Spleen (tissue), 7 donors: Measurements from ENCODE around the gene IRF6.

Source experiments
- POLR2AphosphoS5 ChIP-seq, 3 donors: sonication (generic); formaldehyde crosslinking; IDR thresholded peaks; one replicate each; pipeline ENCODE4 v1.5.1; 2017; ENCODE audit warnings: antibody characterized with exemption in 3 of 3
- TF ChIP-seq, protein P1 (sequence below), 11 experiments: fragments of 200-600 bp in 7 of 11; fragments of 450-650 bp in 4 of 11; sonication (generic) in 4 of 11; IDR thresholded peaks in 8 of 11; conservative IDR thresholded peaks in 3 of 11; 1 replicate in 7 of 11; 2 replicates in 4 of 11; pipeline versions ENCODE4 v1.4.0 to v1.8.0; 2016 to 2021; ENCODE audit warnings: antibody characterized with exemption in 11 of 11, inconsistent platforms in 4 of 11, mild to moderate bottlenecking in 1 of 11
- donor health status: DM: no; HTN: no; CAD: no; lungs with moderate emphysema.
- donor health status: DM: no; HTN: no; CAD: no.
- donor health status: DM: no; HTN: no; CAD: no.

DNA sequence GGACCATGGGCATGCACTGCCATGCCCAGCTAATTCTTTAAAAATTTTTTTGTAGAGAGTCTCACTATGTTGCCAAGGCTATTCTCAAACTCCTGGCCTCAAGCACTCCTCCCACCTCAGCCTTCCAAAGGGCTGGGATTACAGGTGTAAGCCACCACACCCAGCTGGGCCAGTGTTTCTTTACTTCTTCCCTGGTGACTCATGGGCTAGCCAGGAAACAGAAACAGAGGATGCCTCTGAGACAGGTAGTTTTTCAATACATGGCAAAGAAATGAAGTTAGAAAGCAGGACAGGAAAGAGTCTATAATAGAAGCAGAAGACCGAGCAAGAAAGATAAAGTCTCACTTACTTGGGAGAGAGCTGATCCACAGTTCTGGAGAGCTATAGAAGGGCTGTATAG is 14.0 kb downstream of the IRF6 start:
- TF ChIP-seq POLR2AphosphoS5 (IDR thresholded peaks at IDR 0.05), result no peak
- TF ChIP-seq, protein P1, sequence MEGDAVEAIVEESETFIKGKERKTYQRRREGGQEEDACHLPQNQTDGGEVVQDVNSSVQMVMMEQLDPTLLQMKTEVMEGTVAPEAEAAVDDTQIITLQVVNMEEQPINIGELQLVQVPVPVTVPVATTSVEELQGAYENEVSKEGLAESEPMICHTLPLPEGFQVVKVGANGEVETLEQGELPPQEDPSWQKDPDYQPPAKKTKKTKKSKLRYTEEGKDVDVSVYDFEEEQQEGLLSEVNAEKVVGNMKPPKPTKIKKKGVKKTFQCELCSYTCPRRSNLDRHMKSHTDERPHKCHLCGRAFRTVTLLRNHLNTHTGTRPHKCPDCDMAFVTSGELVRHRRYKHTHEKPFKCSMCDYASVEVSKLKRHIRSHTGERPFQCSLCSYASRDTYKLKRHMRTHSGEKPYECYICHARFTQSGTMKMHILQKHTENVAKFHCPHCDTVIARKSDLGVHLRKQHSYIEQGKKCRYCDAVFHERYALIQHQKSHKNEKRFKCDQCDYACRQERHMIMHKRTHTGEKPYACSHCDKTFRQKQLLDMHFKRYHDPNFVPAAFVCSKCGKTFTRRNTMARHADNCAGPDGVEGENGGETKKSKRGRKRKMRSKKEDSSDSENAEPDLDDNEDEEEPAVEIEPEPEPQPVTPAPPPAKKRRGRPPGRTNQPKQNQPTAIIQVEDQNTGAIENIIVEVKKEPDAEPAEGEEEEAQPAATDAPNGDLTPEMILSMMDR (IDR thresholded peaks at IDR 0.05 in 8 of 11, conservative IDR thresholded peaks at IDR 0.05 in 3 of 11), result no peak
